Hippocampal formation (tissue), 2 donors: ENCODE measurements around the gene EPB41.
"Not testable (repeated sequence)": the region's sequence is repeated elsewhere in the genome, so short reads cannot be mapped to it uniquely, and the experiment has no call there.

Source experiments
- DNase-seq, 2 donors: peaks; one replicate each; lab custom pipeline; 2025; lab: John Stamatoyannopoulos, UW

EPB41 gene

GRCh38 chr1:28927648-28928313 lies 13.4 kb downstream of the EPB41 start:
- no peak for DNase-seq

- DNase-seq: no peak
These were observed 14.1 kb downstream of the EPB41 start for GRCh38 chr1:28928314-28928941.

GRCh38 chr1:28933277-28933676 lies 18.9 kb downstream of the EPB41 start:
- DNase-seq: no peak

GRCh38 chr1:28933918-28934317 lies 19.5 kb downstream of the EPB41 start:
- DNase-seq: no peak

GRCh38 chr1:28934676-28935075 lies 20.3 kb downstream of the EPB41 start:
- DNase-seq: no peak

GRCh38 chr1:28935293-28935692 lies 20.9 kb downstream of the EPB41 start:
- DNase-seq: no peak

- no peak for DNase-seq
These were observed 21.7 kb downstream of the EPB41 start for GRCh38 chr1:28936094-28936493.

GRCh38 chr1:28936528-28936927 lies 22.2 kb downstream of the EPB41 start:
- no peak for DNase-seq

- not testable (repeated sequence) for DNase-seq
These were observed 29.2 kb downstream of the EPB41 start for GRCh38 chr1:28943581-28943980.

GRCh38 chr1:28950006-28950405 lies 35.6 kb downstream of the EPB41 start:
- no peak for DNase-seq

- no peak for DNase-seq
These were observed 36.1 kb downstream of the EPB41 start for GRCh38 chr1:28950449-28950848.

GRCh38 chr1:28954126-28954726 lies 39.9 kb downstream of the EPB41 start:
- no peak for DNase-seq

GRCh38 chr1:28956038-28956464 lies 41.7 kb downstream of the EPB41 start:
- DNase-seq: peak in 1 of 2 donors; percentile 23

GRCh38 chr1:28962114-28962831 lies 47.9 kb downstream of the EPB41 start:
- not testable (repeated sequence) for DNase-seq

- DNase-seq: no peak
These were observed 51.0 kb downstream of the EPB41 start for GRCh38 chr1:28965271-28965870.

GRCh38 chr1:28966617-28967016 lies 52.2 kb downstream of the EPB41 start:
- DNase-seq: no peak

GRCh38 chr1:28971980-28972771 lies 57.8 kb downstream of the EPB41 start:
- no peak for DNase-seq

GRCh38 chr1:28973596-28974421 lies 59.4 kb downstream of the EPB41 start:
- no peak for DNase-seq

- no peak for DNase-seq
These were observed 60.1 kb downstream of the EPB41 start for GRCh38 chr1:28974432-28974831.

- DNase-seq: no peak
These were observed 61.9 kb downstream of the EPB41 start for GRCh38 chr1:28976248-28976647.

- DNase-seq: no peak
These were observed 66.8 kb downstream of the EPB41 start for GRCh38 chr1:28981210-28981609.
